H1 (cell line): ENCODE results near the gene BRD7. TPM values are rescaled to one million over a fixed set of nuclear protein-coding genes. Genes with fewer than 3 reads are reported as not detected.

Experiments used
- HDAC6 ChIP-seq: IDR thresholded peaks from one replicate; pipeline ENCODE4 v1.7.1; 2012; ENCODE audit warnings: low read depth, mild to moderate bottlenecking, inconsistent platforms, low read length, moderate library complexity
- polyA plus RNA-seq, 7 experiments: library from polyadenylated mRNA; depleted of rRNA in 3 of 7; stranded (reverse) in 5 of 7; unstranded in 2 of 7; fragments of >200 nt in 5 of 7; fragments of 200-250 nt in 2 of 7; gene quantifications; 1 replicate in 5 of 7; 2 replicates in 1 of 7; 4 replicates in 1 of 7; pipeline versions ENCODE4 v1.2.1 to v1.2.3, GENCODE V29; 2011 to 2013; ENCODE audit warnings: missing spikeins in 2 of 7, mixed read lengths in 2 of 7
- total RNA-seq: library from RNA; stranded (reverse); fragmentation: NEBNext Ultra II Directional; extraction: Animal tissue kit (Norgen Biotek cat#: 25700); gene quantifications from 2 replicates; pipeline ENCODE4 v1.2.1, GENCODE V29; 2021

Gene BRD7
- total and polyA plus RNA-seq, 2 of the 8 experiments (the other 6 are each of a cell fraction or from before 2014, with no cell fraction given): 42.5 to 120 TPM

- TF ChIP-seq HDAC6: no peak
These were observed 42.2 kb upstream of the BRD7 start (continued) for GRCh38 chr16:50411034-50411433.
